Calu3 (cell line): ENCODE measurements around the gene FHIT. TPM values are rescaled to one million over a fixed set of nuclear protein-coding genes. Genes with fewer than 3 reads are reported as not detected.

Experiments used
- BruUV-seq: library from RNA; stranded (reverse); fragments of 400-500 nt; replicated peaks from 2 replicates; lab custom pipeline; 2021; lab: Mats Ljungman, UMichigan
- CTCF ChIA-PET: fragments of 300-600 bp; sonication (Branson Sonifier 250); formaldehyde crosslinking; loops from one replicate; lab custom pipeline; 2022; ENCODE audit warnings: antibody characterized with exemption; lab: Charles Lee
- DNase-seq: peaks from one replicate; pipeline ENCODE4 v3.0.0; 2022
- H3K27ac Mint-ChIP-seq: one replicate; pipeline ENCODE4 v1.8.0; 2022; ENCODE audit warnings: mixed read lengths; ENCODE audit not compliant: unreplicated experiment
- H3K27me3 Mint-ChIP-seq: one replicate; pipeline ENCODE4 v1.8.0; 2022; ENCODE audit warnings: mixed read lengths; ENCODE audit not compliant: unreplicated experiment
- H3K36me3 Mint-ChIP-seq: one replicate; pipeline ENCODE4 v1.8.0; 2022; ENCODE audit warnings: mild to moderate bottlenecking, moderate library complexity, mixed read lengths; ENCODE audit not compliant: insufficient read depth, unreplicated experiment
- H3K4me1 Mint-ChIP-seq: one replicate; pipeline ENCODE4 v1.8.0; 2022; ENCODE audit warnings: mild to moderate bottlenecking, low read depth, mixed read lengths; ENCODE audit not compliant: unreplicated experiment
- H3K4me3 Mint-ChIP-seq: one replicate; pipeline ENCODE4 v1.8.0; 2022; ENCODE audit warnings: mild to moderate bottlenecking, low read depth, moderate library complexity, mixed read lengths; ENCODE audit not compliant: unreplicated experiment
- H3K9me3 Mint-ChIP-seq: one replicate; pipeline ENCODE4 v1.8.0; 2022; ENCODE audit warnings: low read depth, mixed read lengths; ENCODE audit not compliant: unreplicated experiment
- CTCF ChIP-seq: fragments of 200-600 bp; IDR thresholded peaks from one replicate; pipeline ENCODE4 v1.8.0; 2022; ENCODE audit warnings: antibody characterized with exemption; ENCODE audit not compliant: unreplicated experiment
- intact Hi-C: fragments of 100-400 bp; cut with micrococcal nuclease; formaldehyde crosslinking; loops from one replicate; pipeline ENCODE4 v1.10.0; 2022; ENCODE audit not compliant: unreplicated experiment
- total RNA-seq: library from RNA; stranded (reverse); gene quantifications from 2 replicates; pipeline ENCODE4 v1.2.3, GENCODE V29; 2022

FHIT gene
- total RNA-seq, 1 experiment from 2014 or later, result 6.2 TPM

- no TSS peak for BruUV-seq
- no peak for DNase-seq
- no peak for TF ChIP-seq CTCF
- Mint-ChIP-seq H3K27me3 (no peaks in the 10 kb centered on the region), H3K4me3 (no peak overlapping the region), H3K27ac (no peak overlapping the region), H3K36me3 (no peaks in the 10 kb centered on the region), H3K9me3 (peaks cover 7% of the 10 kb centered on the region), H3K4me1 (no peaks in the 10 kb centered on the region)
- intact Hi-C loops, result no loop called here
- CTCF ChIA-PET, result no interaction called here
Observed at GRCh38 chr3:59779260-59779659, 1472.0 kb downstream of the FHIT start.

- H3K4me1 Mint-ChIP-seq, result no peaks in the 10 kb centered on the region
- no peak overlapping the region for H3K27ac Mint-ChIP-seq
- TF ChIP-seq CTCF, result no peak
- intact Hi-C loops, result no loop called here
- H3K36me3 Mint-ChIP-seq, result no peaks in the 10 kb centered on the region
- peaks cover 4% of the 10 kb centered on the region for H3K9me3 Mint-ChIP-seq
- no TSS peak for BruUV-seq
- H3K27me3 Mint-ChIP-seq, result no peaks in the 10 kb centered on the region
- no peak overlapping the region for H3K4me3 Mint-ChIP-seq
- CTCF ChIA-PET, result no interaction called here
- DNase-seq, result no peak
Observed at GRCh38 chr3:59777667-59778077, 1473.6 kb downstream of the FHIT start.

- no peak for DNase-seq
- TF ChIP-seq CTCF, result no peak
- H3K27me3 Mint-ChIP-seq, result no peaks in the 10 kb centered on the region
- intact Hi-C loops, result no loop called here
- BruUV-seq, result no TSS peak
- H3K4me3 Mint-ChIP-seq, result no peak overlapping the region
- H3K9me3 Mint-ChIP-seq, result peaks cover 4% of the 10 kb centered on the region
- no peaks in the 10 kb centered on the region for H3K36me3 Mint-ChIP-seq
- no peaks in the 10 kb centered on the region for H3K4me1 Mint-ChIP-seq
- CTCF ChIA-PET, result no interaction called here
- no peak overlapping the region for H3K27ac Mint-ChIP-seq
Observed at GRCh38 chr3:59777066-59777465, 1474.2 kb downstream of the FHIT start.

- CTCF ChIA-PET, result no interaction called here
- peaks cover 3% of the 10 kb centered on the region for H3K36me3 Mint-ChIP-seq
- no TSS peak for BruUV-seq
- no peak for TF ChIP-seq CTCF
- intact Hi-C loops, result no loop called here
- H3K4me3 Mint-ChIP-seq, result no peak overlapping the region
- no peak overlapping the region for H3K27ac Mint-ChIP-seq
- no peak for DNase-seq
- no peaks in the 10 kb centered on the region for H3K4me1 Mint-ChIP-seq
- H3K27me3 Mint-ChIP-seq, result no peaks in the 10 kb centered on the region
- peaks cover 4% of the 10 kb centered on the region for H3K9me3 Mint-ChIP-seq
Observed at GRCh38 chr3:59775761-59776325, 1475.4 kb downstream of the FHIT start.
